HG03457 (cell line): Measurements from ENCODE around the gene LRRC42.
"Not testable (repeated sequence)": the region's sequence is repeated elsewhere in the genome, so short reads cannot be mapped to it uniquely, and the experiment has no call there.

Source experiments
- ATAC-seq: cut with Tn5 transposase; IDR thresholded peaks from one replicate; pipeline ENCODE4 v1.9.1; 2021; ENCODE audit warnings: moderate number of reproducible peaks; ENCODE audit not compliant: unreplicated experiment

Gene LRRC42

GRCh38 chr1:53967409-53968124, 21.4 kb downstream of the LRRC42 start:
- ATAC-seq = no peak

GRCh38 chr1:53968125-53968513, 22.0 kb downstream of the LRRC42 start:
- ATAC-seq = no peak

GRCh38 chr1:53969323-53969722, 23.2 kb downstream of the LRRC42 start:
- ATAC-seq = not testable (repeated sequence)

GRCh38 chr1:53971718-53972117, 25.6 kb downstream of the LRRC42 start:
- no peak for ATAC-seq

- ATAC-seq = no peak
These were observed 29.7 kb downstream of the LRRC42 start for GRCh38 chr1:53975861-53976260.

GRCh38 chr1:53979712-53980450, 33.7 kb downstream of the LRRC42 start:
- no peak for ATAC-seq

GRCh38 chr1:53981220-53981619, 35.1 kb downstream of the LRRC42 start:
- no peak for ATAC-seq

GRCh38 chr1:53982034-53982762, 36.0 kb downstream of the LRRC42 start:
- no peak for ATAC-seq

GRCh38 chr1:53982763-53983104, 36.6 kb downstream of the LRRC42 start:
- no peak for ATAC-seq

GRCh38 chr1:53984726-53985125, 38.6 kb downstream of the LRRC42 start:
- no peak for ATAC-seq

- no peak for ATAC-seq
These were observed 40.3 kb downstream of the LRRC42 start for GRCh38 chr1:53986458-53986857.

GRCh38 chr1:53987880-53988279, 41.7 kb downstream of the LRRC42 start:
- ATAC-seq = no peak

GRCh38 chr1:53992085-53992874, 46.1 kb downstream of the LRRC42 start:
- ATAC-seq = no peak

- ATAC-seq = not testable (repeated sequence)
These were observed 48.4 kb downstream of the LRRC42 start for GRCh38 chr1:53994516-53994915.

- ATAC-seq = no peak
These were observed 49.5 kb downstream of the LRRC42 start for GRCh38 chr1:53995683-53996082.

- no peak for ATAC-seq
These were observed 52.1 kb downstream of the LRRC42 start for GRCh38 chr1:53998223-53998622.

- ATAC-seq = no peak
These were observed 53.8 kb downstream of the LRRC42 start for GRCh38 chr1:53999920-54000319.

- ATAC-seq = no peak
These were observed 55.4 kb downstream of the LRRC42 start for GRCh38 chr1:54001591-54001990.

GRCh38 chr1:54002544-54003248, 56.5 kb downstream of the LRRC42 start:
- no peak for ATAC-seq

GRCh38 chr1:54003249-54003646, 57.1 kb downstream of the LRRC42 start:
- ATAC-seq = no peak
